Kidney capillary endothelial cell (primary cell): ENCODE results near the gene CLDND2.

Experiments
- DNase-seq: peaks from one replicate; pipeline ENCODE4 v3.0.0-alpha.2; 2018; ENCODE audit warnings: low spot score

CLDND2 gene

GRCh38 chr19:51382004-51382403, 13.2 kb upstream of the CLDND2 start:
- no peak for DNase-seq

GRCh38 chr19:51380379-51380778, 11.6 kb upstream of the CLDND2 start:
- DNase-seq = no peak

GRCh38 chr19:51377422-51377821, 8.6 kb upstream of the CLDND2 start:
- DNase-seq = no peak

- DNase-seq = no peak
Measured at GRCh38 chr19:51375504-51376221, 6.9 kb upstream of the CLDND2 start.

GRCh38 chr19:51372649-51373504, 4.1 kb upstream of the CLDND2 start, which contains the start of gene NKG7:
TSS of gene NKG7 (minus strand) at chr19:51372654. CDS start at chr19:51372535, 119 bp downstream.
- DNase-seq = no peak

GRCh38 chr19:51372021-51372648, 3.3 kb upstream of the CLDND2 start:
- no peak for DNase-seq

GRCh38 chr19:51371186-51371690, 2.4 kb upstream of the CLDND2 start:
- no peak for DNase-seq

- no peak for DNase-seq
Measured at GRCh38 chr19:51370230-51370629, 1.4 kb upstream of the CLDND2 start.

GRCh38 chr19:51367565-51368365, 1.0 kb downstream of the CLDND2 start:
- DNase-seq = peak; percentile 97

- DNase-seq = no peak
Measured at GRCh38 chr19:51367255-51367564, 1.6 kb downstream of the CLDND2 start.

GRCh38 chr19:51366389-51367254, 2.2 kb downstream of the CLDND2 start:
- peak; percentile 96 for DNase-seq

GRCh38 chr19:51365965-51366388, 2.8 kb downstream of the CLDND2 start, which contains the start of gene ETFB:
TSS of gene ETFB (minus strand) at chr19:51366388. CDS start at chr19:51366326, 62 bp downstream.
- no peak for DNase-seq

GRCh38 chr19:51365211-51365964, 3.4 kb downstream of the CLDND2 start:
- peak; percentile 12 for DNase-seq

GRCh38 chr19:51364200-51365106, 4.3 kb downstream of the CLDND2 start:
- DNase-seq = no peak

- DNase-seq = no peak
Measured at GRCh38 chr19:51361239-51361638, 7.6 kb downstream of the CLDND2 start.

GRCh38 chr19:51359294-51359693, 9.5 kb downstream of the CLDND2 start:
- no peak for DNase-seq

GRCh38 chr19:51357952-51358351, 10.9 kb downstream of the CLDND2 start:
- no peak for DNase-seq

- no peak for DNase-seq
Measured at GRCh38 chr19:51356159-51356801, 12.5 kb downstream of the CLDND2 start.
